SU-DHL-6 (cell line): Measurements from ENCODE around the gene PCDHGA6.
"Not testable (repeated sequence)": the region's sequence is repeated elsewhere in the genome, so short reads cannot be mapped to it uniquely, and the experiment has no call there.

ENCODE experiments used
- H2AFZ ChIP-seq: fragments of 200-600 bp; sonication (generic); 2 replicates; pipeline ENCODE4 v1.6.1; 2014; ENCODE audit warnings: low read depth, mild to moderate bottlenecking, moderate library complexity, mixed read lengths, antibody characterized with exemption, low read length; ENCODE audit not compliant: severe bottlenecking
- H3F3A ChIP-seq: fragments of 200-600 bp; shearing (Covaris generic); 2 replicates; pipeline ENCODE4 v1.6.0; 2016; ENCODE audit warnings: antibody characterized with exemption, mild to moderate bottlenecking; ENCODE audit not compliant: insufficient read depth
- H3K27ac ChIP-seq: fragments of 200-600 bp; sonication (generic); 2 replicates; pipeline ENCODE4 v1.5.1; 2016; ENCODE audit warnings: low read depth, mild to moderate bottlenecking, low read length, moderate library complexity, mixed read lengths
- H3K27me3 ChIP-seq: fragments of 200-600 bp; sonication (generic), shearing (Covaris generic); 2 replicates; pipeline ENCODE4 v1.6.0; 2014; ENCODE audit warnings: mild to moderate bottlenecking, low read length
- H3K36me3 ChIP-seq: fragments of 200-600 bp; sonication (generic); 2 replicates; pipeline ENCODE4 v1.6.1; 2014; ENCODE audit warnings: mild to moderate bottlenecking, low read length, mixed read lengths
- H3K4me2 ChIP-seq: fragments of 300-600, 200-600 bp; shearing (Covaris generic), sonication (generic); 2 replicates; pipeline ENCODE4 v1.6.0; 2014; ENCODE audit warnings: low read length, low read depth, mild to moderate bottlenecking; ENCODE audit not compliant: poor library complexity, severe bottlenecking
- H3K4me3 ChIP-seq: fragments of 200-600 bp; sonication (generic); 2 replicates; pipeline ENCODE4 v1.5.1; 2014; ENCODE audit warnings: antibody characterized with exemption, low read length, mild to moderate bottlenecking, mixed read lengths; ENCODE audit not compliant: insufficient read depth, poor library complexity, severe bottlenecking
- H3K79me2 ChIP-seq: fragments of 200-600 bp; sonication (generic); 2 replicates; pipeline ENCODE4 v1.6.1; 2014; ENCODE audit warnings: mild to moderate bottlenecking, low read length, moderate library complexity; ENCODE audit not compliant: insufficient read depth
- H3K9ac ChIP-seq: fragments of 200-600 bp; sonication (generic); 2 replicates; pipeline ENCODE4 v1.7.0; 2014; ENCODE audit warnings: mild to moderate bottlenecking, low read length
- H3K9me2 ChIP-seq: fragments of 200-600 bp; sonication (generic); replicated peaks from 2 replicates; pipeline ENCODE4 v1.6.1; 2014; ENCODE audit warnings: low read length; ENCODE audit not compliant: insufficient read depth
- H3K9me3 ChIP-seq: fragments of 200-600 bp; sonication (generic); 2 replicates; pipeline ENCODE4 v1.6.1; 2014; ENCODE audit warnings: low read length, mixed read lengths; ENCODE audit not compliant: insufficient read depth
- H4K20me1 ChIP-seq: fragments of 200-600 bp; sonication (generic); 2 replicates; pipeline ENCODE4 v1.6.1; 2014; ENCODE audit warnings: low read depth, mild to moderate bottlenecking, antibody characterized with exemption, low read length, moderate library complexity, mixed read lengths
- CTCF ChIP-seq: fragments of 200-600 bp; sonication (generic); IDR thresholded peaks from one replicate; pipeline ENCODE4 v1.5.1; 2017; ENCODE audit warnings: antibody characterized with exemption, mild to moderate bottlenecking, low read length, moderate library complexity; ENCODE audit not compliant: insufficient read depth, poor library complexity, severe bottlenecking
- EZH2phosphoT487 ChIP-seq: fragments of 200-600 bp; sonication (generic), shearing (Covaris generic); conservative IDR thresholded peaks from 2 replicates; pipeline ENCODE4 v1.6.1; 2018; ENCODE audit warnings: mild to moderate bottlenecking, antibody characterized with exemption, low read length, moderate library complexity, mixed read lengths

Gene PCDHGA6

GRCh38 chr5:141345327-141345726, 28.4 kb upstream of the PCDHGA6 start:
- Histone ChIP-seq H3K4me2 (no peak overlapping the region), H3K9me2 (no peaks in the 10 kb centered on the region), H3K4me3 (no peak overlapping the region), H3K79me2 (no peaks in the 10 kb centered on the region), H3F3A (no peaks in the 10 kb centered on the region), H2AFZ (no peak overlapping the region), H3K9me3 (no peaks in the 10 kb centered on the region), H4K20me1 (no peaks in the 10 kb centered on the region), H3K27me3 (no peaks in the 10 kb centered on the region), H3K27ac (no peak overlapping the region), H3K9ac (no peak overlapping the region), H3K36me3 (no peaks in the 10 kb centered on the region)
- TF ChIP-seq EZH2phosphoT487: no peak
- TF ChIP-seq CTCF: no peak

- not testable (repeated sequence) for H3K36me3 ChIP-seq, H2AFZ ChIP-seq, H3K4me2 ChIP-seq, H3K9me3 ChIP-seq, H3K4me3 ChIP-seq, H4K20me1 ChIP-seq, H3K27me3 ChIP-seq, H3K27ac ChIP-seq, H3K79me2 ChIP-seq, H3F3A ChIP-seq, H3K9ac ChIP-seq, H3K9me2 ChIP-seq
Observed at GRCh38 chr5:141346017-141346416, 27.7 kb upstream of the PCDHGA6 start.

- Histone ChIP-seq H3K27ac (no peak within 1 kb of the TSS), H3K79me2 (no peaks in the 10 kb centered on the region), H3F3A (0 out of 2 replicates have a peak, but pooled peaks cover 5% of the 10 kb centered on the region), H2AFZ (peak within 1 kb of the TSS; percentile 69), H3K36me3 (no peaks in the 10 kb centered on the region), H3K4me3 (peak within 1 kb of the TSS; percentile 38), H3K9me2 (no peaks in the 10 kb centered on the region), H3K4me2 (peak within 1 kb of the TSS; percentile 46), H4K20me1 (no peaks in the 10 kb centered on the region), H3K9ac (peak within 1 kb of the TSS; percentile 30; the same call in 1 of the 2 replicates), H3K9me3 (no peaks in the 10 kb centered on the region), H3K27me3 (no peaks in the 10 kb centered on the region)
- peak; percentile 46 for TF ChIP-seq CTCF
- no peak for TF ChIP-seq EZH2phosphoT487
Observed at GRCh38 chr5:141349917-141350619, 23.6 kb upstream of the PCDHGA6 start, which contains the start of gene PCDHGB1. Gene PCDHGB1 (plus strand): TSS chr5:141350099. CDS start chr5:141350261, 162 bp downstream.

GRCh38 chr5:141351591-141351990, 22.1 kb upstream of the PCDHGA6 start:
- Histone ChIP-seq H3K9me3 (no peaks in the 10 kb centered on the region), H2AFZ (no peak overlapping the region)

More at GRCh38 chr5:141351591-141351990, 22.1 kb upstream of the PCDHGA6 start:
- Histone ChIP-seq H3K9ac (no peak overlapping the region), H3K79me2 (no peaks in the 10 kb centered on the region), H3F3A (0 out of 2 replicates have a peak, but pooled peaks cover 5% of the 10 kb centered on the region), H3K4me2 (no peak overlapping the region), H3K27me3 (no peaks in the 10 kb centered on the region), H3K36me3 (no peaks in the 10 kb centered on the region), H3K27ac (no peak overlapping the region), H3K9me2 (no peaks in the 10 kb centered on the region), H3K4me3 (no peak overlapping the region), H4K20me1 (no peaks in the 10 kb centered on the region)
- no peak for TF ChIP-seq EZH2phosphoT487
- no peak for TF ChIP-seq CTCF
